ENCODE data around the gene PDZRN4. TPM values are rescaled to one million over a fixed set of nuclear protein-coding genes. Genes with fewer than 3 reads are reported as not detected.
"Not testable (repeated sequence)": the region's sequence is repeated elsewhere in the genome, so short reads cannot be mapped to it uniquely, and the experiment has no call there.

The PDZRN4 gene
- total and polyA plus RNA-seq, 8 donors, result 0.11 to 0.76 (median 0.34) TPM

DNA sequence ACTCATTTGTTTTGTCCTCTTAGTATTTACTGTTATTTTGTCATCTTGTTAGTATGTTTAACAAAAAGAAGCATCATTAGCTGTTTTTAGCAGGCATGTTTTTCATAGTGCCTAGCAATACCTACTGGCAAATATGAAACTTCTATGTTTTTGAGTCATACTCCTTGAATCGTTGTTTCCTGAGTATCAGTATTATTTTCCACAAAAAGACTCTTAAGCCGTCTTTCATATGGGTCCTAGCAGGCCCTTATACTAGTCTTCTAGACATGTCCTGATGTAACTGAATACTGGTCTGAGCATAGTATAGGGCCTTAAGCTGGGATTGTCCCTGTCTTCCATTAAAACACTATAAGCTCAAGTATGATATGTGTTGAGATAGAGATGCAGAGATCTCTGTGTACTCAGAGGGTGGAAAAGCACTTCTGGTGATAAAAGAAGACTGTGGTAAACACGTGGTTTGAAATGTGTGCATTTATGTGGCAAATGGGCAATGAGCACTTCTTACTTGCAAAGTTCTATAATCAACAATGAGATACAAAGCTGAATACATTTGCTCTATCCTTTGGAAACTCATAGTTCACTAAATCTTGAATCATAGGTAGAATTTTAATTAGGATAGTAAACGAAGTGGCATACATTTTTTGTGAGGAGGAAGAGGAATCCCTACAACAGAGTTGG lies 348.8 kb downstream of the PDZRN4 start:
- Histone ChIP-seq H3K9me3 (no peaks in the 10 kb centered on the region), H3K27ac (no peak overlapping the region), H3K36me3 (no peaks in the 10 kb centered on the region), H3K4me1 (no peaks in the 10 kb centered on the region), H3K27me3 (no peaks in the 10 kb centered on the region), H3K4me3 (no peak overlapping the region)
- intact Hi-C loops (cut with DNase I), result no loop called here
- no peak for DNase-seq
- ATAC-seq, result no peak
- TF ChIP-seq, protein P1, sequence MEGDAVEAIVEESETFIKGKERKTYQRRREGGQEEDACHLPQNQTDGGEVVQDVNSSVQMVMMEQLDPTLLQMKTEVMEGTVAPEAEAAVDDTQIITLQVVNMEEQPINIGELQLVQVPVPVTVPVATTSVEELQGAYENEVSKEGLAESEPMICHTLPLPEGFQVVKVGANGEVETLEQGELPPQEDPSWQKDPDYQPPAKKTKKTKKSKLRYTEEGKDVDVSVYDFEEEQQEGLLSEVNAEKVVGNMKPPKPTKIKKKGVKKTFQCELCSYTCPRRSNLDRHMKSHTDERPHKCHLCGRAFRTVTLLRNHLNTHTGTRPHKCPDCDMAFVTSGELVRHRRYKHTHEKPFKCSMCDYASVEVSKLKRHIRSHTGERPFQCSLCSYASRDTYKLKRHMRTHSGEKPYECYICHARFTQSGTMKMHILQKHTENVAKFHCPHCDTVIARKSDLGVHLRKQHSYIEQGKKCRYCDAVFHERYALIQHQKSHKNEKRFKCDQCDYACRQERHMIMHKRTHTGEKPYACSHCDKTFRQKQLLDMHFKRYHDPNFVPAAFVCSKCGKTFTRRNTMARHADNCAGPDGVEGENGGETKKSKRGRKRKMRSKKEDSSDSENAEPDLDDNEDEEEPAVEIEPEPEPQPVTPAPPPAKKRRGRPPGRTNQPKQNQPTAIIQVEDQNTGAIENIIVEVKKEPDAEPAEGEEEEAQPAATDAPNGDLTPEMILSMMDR (IDR thresholded peaks at IDR 0.05), result no peak

DNA sequence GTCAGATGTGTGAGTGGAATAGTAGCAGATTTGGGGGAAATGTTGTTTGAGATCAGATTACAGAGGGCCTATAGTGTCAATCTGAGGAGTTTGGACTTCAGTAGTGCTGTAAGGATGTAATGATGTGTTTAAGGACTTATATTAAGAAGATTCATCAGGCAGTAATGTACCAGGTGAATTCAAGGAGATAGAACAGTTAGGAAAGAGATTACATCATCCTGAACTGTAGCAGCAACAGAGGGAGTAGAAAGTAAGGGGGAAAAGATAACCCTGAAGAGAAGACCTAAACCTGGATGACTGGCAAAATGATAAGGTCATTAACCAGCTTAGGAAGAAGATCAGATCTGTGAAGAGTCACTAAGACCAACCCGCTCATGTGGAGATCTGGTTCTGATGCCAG lies 349.4 kb downstream of the PDZRN4 start:
- TF ChIP-seq, protein P1 (IDR thresholded peaks at IDR 0.05), result no peak
- Histone ChIP-seq H3K27ac (no peak overlapping the region), H3K36me3 (no peaks in the 10 kb centered on the region), H3K9me3 (no peaks in the 10 kb centered on the region), H3K27me3 (no peaks in the 10 kb centered on the region), H3K4me1 (no peaks in the 10 kb centered on the region), H3K4me3 (no peak overlapping the region)
- ATAC-seq (no peak), DNase-seq (no peak)
- intact Hi-C loops (cut with DNase I), result no loop called here

DNA sequence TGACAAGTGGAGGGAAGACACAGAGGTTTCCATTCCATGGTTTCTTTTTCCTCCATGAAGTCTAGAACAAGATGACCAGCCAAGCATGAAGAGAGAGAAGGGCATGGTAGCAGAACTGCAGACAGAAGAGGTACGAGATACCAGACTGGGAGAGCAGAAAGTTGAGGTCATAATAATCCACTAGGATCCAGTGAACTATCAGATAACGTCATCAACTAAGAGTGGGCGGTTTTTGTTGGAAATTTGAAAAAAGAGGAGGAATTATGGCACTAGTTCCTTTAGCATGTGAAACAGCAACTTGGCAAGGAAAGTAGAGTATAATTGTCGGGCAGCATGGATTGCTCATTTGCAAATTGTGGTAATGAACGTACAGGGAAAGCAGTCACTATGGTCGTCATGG lies 357.6 kb downstream of the PDZRN4 start:
- Histone ChIP-seq H3K4me3 (no peak overlapping the region), H3K27ac (no peak overlapping the region), H3K27me3 (no peaks in the 10 kb centered on the region), H3K9me3 (no peaks in the 10 kb centered on the region), H3K36me3 (no peaks in the 10 kb centered on the region), H3K4me1 (no peaks in the 10 kb centered on the region)
- no peak for DNase-seq
- TF ChIP-seq, protein P1 (IDR thresholded peaks at IDR 0.05), result no peak
- intact Hi-C loops (cut with DNase I), result no loop called here
- ATAC-seq, result no peak

DNA sequence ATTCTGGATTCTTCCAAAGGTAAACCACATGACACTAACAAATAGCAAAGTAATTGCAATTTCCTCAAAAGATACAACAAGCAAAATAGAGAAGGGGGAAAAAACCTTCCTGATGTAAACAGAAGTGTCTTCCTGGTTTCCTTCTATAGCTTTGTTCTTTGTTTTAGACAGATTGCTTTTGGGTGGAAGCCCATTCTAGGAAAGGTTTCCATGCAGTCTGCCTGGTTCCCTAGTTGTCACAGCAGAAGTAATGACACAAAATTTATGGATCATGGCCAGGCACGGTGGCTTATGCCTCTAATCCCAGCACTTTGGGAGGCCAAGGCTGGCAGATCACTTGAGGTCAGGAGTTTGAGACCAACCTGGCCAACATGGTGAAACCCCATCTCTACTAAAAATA lies 359.0 kb downstream of the PDZRN4 start:
- H3K9me3 ChIP-seq; H3K27ac ChIP-seq; H3K4me3 ChIP-seq; H3K27me3 ChIP-seq; H3K4me1 ChIP-seq; intact Hi-C loops (cut with DNase I); H3K36me3 ChIP-seq; DNase-seq; ATAC-seq: not testable (repeated sequence)

DNA sequence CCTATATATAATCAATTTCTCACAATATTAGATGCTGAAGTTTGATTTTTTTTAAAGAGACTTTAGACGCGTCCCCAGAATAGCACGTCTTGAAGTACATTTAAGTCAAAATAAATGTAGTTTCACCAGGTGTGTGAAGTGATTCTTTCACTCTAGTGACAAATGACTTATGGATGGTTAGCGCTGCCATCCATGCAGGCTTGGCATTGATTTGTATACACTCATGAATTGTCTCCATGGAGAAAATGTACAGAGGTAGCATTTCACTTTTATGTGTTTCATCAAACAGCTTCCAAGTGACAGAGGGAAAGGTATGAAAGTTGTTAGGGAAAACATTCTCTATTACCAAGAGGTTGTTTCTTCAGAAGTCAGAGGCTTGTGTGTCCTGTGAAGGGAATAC lies 360.8 kb downstream of the PDZRN4 start:
- no peaks in the 10 kb centered on the region for H3K27me3 ChIP-seq
- H3K36me3 ChIP-seq, result no peaks in the 10 kb centered on the region
- TF ChIP-seq, protein P1 (IDR thresholded peaks at IDR 0.05), result no peak
- no peak overlapping the region for H3K4me3 ChIP-seq
- DNase-seq, result no peak
- H3K27ac ChIP-seq, result no peak overlapping the region
- intact Hi-C loops (cut with DNase I), result no loop called here
- H3K4me1 ChIP-seq, result no peaks in the 10 kb centered on the region
- no peaks in the 10 kb centered on the region for H3K9me3 ChIP-seq
- no peak for ATAC-seq

DNA sequence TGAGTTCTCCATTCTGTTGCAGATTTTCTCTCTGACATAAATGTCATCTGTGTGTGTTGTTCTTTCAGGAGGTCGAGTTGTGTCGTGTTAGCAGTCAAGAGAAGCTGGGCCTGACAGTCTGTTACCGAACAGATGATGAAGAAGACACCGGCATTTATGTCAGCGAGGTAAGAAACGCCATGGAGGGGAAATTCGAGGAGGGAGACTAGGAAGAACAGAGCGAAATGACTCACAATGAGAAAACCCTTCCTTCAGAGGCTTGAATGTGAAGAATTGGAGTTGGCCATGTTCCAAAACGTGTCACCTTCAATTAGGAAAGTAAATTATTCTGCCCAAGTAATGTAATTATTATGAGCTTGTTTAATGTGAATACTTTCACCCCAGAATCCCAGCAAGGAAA lies 364.5 kb downstream of the PDZRN4 start:
- Histone ChIP-seq H3K36me3 (no peaks in the 10 kb centered on the region), H3K27me3 (no peaks in the 10 kb centered on the region), H3K9me3 (no peaks in the 10 kb centered on the region), H3K27ac (no peak overlapping the region), H3K4me3 (no peak overlapping the region), H3K4me1 (no peaks in the 10 kb centered on the region)
- DNase-seq (no peak), ATAC-seq (no peak)
- TF ChIP-seq, protein P1 (IDR thresholded peaks at IDR 0.05), result no peak
- intact Hi-C loops (cut with DNase I), result no loop called here

All from left lung (tissue), 10 donors.